Cerebellar cortex (tissue), 1 donor: ENCODE data around the gene DARS2.
"Not testable (repeated sequence)": the region's sequence is repeated elsewhere in the genome, so short reads cannot be mapped to it uniquely, and the experiment has no call there.

Source experiments
- DNase-seq: peaks from one replicate; pipeline ENCODE4 v3.0.0-alpha.2; 2015; ENCODE audit warnings: low spot score

DARS2 gene

DNA sequence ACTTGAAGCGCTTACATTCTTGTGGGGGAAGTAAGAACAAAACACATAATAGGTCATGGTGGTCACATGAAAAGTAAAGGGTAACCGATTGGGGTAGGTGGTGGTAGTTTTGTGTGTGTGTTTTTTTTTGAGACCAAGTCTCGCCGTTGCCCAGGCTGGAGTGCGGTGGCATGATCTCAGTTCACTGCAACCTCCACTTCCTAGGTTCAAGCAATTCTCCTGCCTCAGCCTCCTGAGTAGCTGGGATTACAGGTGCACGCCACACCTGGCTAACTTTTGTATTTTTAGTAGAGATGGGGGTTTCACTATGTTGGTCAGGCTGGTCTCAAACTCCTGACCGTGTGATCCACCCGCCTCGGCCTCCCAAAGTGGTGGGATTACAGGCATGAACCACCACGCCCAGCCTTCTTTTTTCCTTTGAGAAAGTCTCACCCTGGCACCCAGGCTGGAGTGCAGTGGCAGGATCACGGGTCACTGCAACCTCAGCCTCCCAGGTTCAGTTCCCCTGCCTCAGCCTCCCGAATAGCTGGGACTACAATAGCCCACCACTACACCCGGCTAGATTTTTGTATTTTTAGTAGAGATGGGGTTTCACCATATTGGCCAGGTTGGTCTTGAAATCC is 37.8 kb downstream of the DARS2 start:
- DNase-seq, result peak; percentile 55

DNA sequence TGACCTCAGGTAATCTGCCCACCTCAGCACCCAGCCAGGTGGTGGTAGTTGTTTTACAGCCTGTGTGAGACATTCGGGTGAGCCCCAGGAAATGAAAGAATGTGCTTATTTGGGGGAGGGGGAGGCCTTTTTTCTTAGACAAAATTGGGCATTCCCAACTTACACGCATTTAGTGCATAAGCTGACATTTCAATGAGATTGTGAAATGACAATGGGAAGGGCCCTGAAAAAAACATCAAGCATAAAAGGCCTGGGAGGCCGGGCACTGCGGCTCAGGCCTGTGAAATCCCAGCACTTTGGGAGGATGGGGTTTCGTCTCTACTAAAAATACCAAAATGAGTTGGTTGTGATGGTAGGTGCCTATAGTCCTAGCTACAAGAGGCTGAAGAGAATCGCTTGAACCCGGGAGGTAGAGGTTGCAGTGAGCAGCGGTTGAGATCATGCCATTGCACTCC is 38.3 kb downstream of the DARS2 start:
- peak; percentile 63 for DNase-seq

DNA sequence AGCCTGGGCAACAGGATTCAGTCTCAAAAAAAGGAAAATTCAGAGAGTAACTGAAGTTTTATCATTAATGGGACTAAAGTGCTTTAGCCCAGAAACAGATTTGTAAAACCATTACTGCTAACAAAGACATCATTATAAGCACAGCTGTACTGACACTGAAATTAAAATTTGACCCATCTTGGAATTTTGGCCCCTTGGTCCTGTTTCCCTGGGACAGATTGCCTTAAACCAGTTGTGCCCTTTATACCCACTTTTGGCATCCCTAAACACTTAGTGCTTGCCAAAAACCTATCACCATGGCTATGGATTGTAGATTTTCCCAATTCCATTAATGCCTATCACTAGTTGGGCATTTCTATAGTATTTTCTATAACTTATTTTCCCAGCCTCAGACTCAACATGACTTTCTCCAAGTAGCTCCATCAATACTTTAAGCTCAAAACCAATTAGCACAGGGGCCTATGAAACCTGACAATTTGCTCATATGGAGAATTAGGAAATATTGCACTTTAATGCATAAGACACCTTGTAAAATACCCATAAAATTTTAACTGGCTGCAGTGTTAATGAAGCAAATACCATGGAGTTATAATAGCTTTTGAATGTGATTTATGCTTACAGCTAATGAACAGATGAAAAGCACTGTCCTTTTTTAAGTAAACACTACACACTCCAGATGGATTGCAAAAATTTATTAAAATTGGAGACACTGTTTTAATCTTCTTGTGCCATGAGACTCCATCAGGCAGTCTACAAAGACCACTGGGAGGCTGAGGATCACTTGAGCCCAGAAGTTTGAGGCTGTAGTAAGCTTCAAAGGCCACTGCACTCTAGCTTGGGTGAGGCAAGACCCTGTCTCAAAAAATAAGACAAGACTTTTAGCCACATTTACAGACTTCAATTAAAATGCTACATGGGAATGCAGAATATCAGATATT is 39.0 kb downstream of the DARS2 start:
- DNase-seq, result peak; percentile 26

- DNase-seq, result no peak
Measured at GRCh38 chr1:173864179-173864867, 39.9 kb downstream of the DARS2 start.

DNA sequence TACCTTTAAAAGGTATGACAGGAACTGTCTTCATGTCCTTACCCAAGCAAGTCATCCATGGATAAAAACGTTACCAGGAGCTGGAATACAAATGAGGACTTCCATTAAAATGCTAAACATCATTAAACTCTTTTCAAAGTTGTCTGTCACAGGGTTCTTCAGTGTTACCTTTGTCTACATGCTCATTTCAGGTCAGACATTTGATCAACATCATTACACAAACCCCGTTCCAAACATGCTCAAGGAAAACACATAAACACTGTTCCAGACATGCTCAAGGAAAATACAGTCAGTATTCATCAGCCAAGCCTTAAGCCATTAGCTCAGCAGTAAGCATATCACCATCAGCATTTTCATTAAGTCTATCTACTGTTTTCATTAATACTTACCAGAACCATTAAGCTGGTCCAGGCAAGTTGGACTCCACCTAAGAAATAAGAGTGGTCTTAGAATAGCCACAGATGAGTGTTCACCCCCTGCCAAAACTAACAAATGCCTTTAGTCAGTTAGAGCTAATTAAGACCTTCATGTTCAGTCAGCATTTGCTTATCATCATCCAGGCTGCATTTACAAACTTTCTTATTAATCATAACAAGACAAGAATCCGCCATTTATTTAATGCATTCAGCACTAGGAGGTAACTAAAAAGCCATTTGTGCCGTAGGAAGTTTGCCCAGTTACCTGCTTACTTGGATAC is 41.1 kb downstream of the DARS2 start:
- no peak for DNase-seq

DNA sequence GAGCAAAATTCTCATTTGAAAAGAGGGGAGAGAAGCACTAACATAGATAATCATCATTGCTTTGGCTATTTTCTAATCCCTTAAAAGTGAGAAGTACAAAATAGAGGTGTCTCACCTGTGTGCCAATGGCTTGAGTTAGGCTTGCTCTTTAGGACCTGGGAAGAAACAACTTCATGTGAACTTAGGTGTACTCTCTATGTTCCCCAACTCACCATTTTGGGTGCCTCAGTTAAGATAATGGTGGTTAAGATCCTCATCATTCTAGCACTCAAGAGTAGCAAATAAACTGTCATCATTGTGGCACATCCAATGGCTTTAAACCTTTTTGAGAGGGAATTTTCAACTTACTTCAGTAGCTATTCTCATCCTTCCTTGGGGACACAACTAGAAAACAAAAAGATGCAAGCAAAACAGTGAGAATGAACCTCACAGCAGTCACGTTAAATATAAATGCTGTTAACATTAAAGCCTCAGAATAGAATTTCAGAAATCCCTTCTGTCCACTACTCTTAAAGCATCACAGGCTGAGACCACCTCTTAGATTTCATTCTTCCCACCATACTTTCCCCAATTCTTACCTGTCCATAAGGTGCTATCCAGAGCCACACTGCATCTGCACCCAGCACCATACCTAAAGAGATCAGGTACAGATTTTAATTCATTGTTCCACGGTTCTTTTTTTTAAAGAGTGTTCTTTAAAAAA is 42.1 kb downstream of the DARS2 start:
- DNase-seq, result peak; percentile 32

DNA sequence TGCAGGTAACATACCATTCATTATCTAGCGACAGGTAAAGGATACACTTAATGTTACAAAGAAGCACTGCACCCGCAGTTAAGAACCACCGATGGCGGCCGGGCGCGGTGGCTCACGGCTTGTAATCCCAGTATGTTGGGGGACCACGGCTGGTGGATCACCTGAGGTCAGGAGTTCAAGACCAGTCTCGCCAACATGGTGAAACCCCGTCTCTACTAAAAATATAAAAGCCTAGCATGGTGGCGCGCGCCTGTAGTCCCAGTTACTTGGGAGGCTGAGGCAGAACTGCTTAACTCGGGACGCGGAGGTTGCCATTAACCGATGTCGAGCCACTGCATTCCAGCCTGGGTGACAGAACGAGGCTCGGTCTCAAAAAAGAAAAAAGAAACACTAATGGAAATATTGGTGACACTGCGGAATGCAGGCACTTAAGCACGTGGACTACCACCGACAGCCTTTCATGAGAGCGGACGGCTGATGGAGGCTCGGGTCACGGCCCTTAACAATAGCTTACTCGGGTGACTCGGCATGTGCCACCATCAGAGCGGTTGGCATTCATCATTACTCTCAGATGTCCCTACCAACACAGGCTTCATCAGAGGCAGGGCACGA is 42.8 kb downstream of the DARS2 start:
- no peak for DNase-seq

DNA sequence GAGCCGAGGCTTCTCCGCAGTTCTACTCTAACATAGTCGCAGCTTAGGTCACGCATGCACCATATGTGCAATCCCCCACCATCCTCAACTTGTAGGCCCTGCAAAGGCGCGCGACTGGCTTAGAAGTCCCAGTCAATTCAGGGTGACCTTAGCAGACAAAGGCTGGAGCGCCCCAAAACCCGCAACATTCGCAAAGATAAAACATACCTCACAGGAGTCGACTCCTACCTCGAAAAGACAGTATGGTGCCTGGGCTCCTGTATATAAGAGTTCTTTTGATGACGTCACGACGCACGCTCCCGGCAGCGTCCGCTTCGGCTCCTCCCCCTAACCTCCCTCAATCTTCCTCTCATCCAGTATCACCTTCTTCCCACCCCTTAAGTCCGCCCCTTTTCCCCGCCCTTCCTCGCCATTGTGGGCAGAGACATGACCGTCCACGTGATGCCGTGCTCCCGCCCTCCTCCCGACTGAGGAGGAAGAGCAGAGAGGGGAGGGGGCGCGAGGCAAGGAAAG is 43.3 kb downstream of the DARS2 start, which contains the start of gene GAS5:
TSS of gene GAS5 (minus strand) at position 237 of the 513 bp plus-strand sequence.
- DNase-seq, result peak; percentile 100

GRCh38 chr1:173868266-173869020 is 44.0 kb downstream of the DARS2 start, which contains the start of gene ZBTB37:
TSS of gene ZBTB37 (plus strand) at chr1:173868380. CDS start at chr1:173870226, 1,846 bp downstream.
- DNase-seq, result peak; percentile 77

DNA sequence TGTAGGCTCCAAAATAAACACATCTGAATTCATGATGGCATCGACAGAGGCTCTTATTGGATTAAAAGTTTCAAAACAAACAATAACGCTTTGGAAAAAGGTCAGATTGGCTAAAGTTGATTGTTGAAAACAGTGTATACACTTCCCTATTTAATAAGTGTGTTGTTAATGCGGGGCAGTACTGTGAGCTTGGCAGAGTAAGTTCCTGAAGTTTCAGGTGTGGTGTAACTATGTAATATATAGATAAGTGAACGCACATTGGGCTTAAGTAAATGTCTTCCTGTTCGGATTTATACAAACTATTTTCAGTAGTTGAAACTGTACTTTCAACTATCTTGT is 44.5 kb downstream of the DARS2 start:
- no peak for DNase-seq

DNA sequence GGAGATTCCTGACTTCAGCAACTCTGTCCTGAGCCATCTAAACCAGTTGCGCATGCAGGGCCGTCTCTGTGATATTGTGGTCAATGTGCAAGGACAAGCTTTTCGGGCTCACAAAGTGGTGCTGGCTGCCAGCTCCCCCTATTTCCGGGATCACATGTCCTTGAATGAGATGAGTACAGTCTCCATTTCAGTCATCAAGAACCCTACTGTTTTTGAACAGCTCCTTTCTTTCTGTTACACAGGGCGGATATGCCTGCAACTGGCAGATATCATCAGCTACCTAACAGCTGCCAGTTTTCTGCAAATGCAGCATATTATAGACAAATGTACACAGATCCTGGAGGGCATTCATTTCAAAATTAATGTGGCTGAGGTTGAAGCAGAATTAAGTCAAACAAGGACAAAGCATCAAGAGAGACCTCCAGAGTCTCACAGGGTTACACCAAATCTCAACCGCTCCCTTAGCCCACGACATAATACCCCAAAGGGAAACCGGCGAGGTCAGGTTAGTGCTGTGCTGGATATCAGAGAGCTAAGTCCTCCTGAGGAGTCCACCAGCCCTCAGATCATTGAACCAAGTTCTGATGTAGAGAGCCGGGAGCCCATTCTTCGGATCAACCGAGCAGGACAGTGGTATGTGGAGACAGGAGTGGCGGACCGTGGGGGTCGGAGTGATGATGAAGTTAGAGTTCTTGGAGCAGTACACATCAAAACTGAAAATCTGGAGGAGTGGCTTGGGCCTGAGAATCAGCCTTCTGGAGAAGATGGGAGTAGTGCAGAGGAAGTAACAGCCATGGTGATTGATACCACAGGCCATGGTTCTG is 46.0 kb downstream of the DARS2 start:
- DNase-seq, result no peak

DNA sequence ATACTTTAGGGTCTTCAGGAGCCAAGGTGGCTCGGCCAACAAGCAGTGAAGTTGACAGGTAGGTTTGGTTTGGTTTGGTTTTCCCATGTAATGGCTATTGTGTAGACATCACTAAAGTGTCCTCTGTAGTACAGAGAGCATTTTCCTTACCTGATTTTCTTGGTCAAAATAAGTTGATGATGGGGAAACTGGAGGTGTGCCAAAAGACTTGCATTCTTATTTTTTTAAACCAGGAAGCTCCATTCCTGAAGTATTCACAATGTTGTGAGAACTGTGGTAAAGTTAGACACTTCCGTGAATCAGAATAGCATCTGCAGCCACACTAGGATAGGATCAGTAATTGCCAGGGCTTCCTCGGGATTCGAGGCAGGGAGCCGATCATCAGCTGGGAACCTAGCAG is 46.6 kb downstream of the DARS2 start:
- DNase-seq, result no peak

DNA sequence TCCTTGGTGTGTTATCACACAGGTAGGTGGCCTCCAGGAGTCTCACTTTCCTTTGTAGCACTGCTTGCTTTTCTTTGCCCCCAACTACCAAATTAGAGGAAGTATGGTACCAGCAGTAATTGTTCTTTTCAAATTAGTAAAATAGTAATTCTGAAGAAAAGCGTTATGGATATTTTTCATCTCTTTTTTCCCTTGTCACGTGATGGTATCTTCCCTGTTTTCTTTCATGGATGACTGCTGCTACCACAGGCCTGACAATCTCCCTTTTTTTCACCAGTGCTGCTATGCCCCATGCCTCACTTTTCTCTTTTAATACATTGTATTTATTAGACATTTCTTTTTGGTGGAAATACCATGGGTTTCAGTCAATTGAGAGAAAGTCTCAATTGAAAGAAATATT is 47.0 kb downstream of the DARS2 start:
- DNase-seq, result no peak

GRCh38 chr1:173876732-173877131 is 52.3 kb downstream of the DARS2 start:
- DNase-seq, result no peak

- no peak for DNase-seq
Measured at GRCh38 chr1:173878251-173878650, 53.8 kb downstream of the DARS2 start.

DNA sequence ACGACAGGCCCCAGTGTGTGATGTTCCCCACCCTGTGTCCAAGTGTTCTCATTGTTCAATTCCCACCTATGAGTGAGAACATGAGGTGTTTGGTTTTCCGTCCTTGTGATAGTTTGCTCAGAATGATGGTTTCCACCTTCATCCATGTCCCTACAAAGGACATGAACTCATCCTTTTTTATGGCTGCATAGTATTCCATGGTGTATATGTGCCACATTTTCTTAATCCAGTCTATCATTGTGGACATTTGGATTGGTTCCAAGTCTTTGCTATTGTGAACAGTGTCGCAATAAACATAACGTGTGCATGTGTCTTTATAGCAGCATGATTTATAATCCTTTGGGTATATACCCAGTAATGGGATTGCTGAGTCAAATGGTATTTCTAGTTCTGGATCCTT is 56.6 kb downstream of the DARS2 start:
- DNase-seq, result not testable (repeated sequence)

GRCh38 chr1:173884701-173885100 is 60.2 kb downstream of the DARS2 start:
- no peak for DNase-seq

- no peak for DNase-seq
Measured at GRCh38 chr1:173886746-173887611, 62.5 kb downstream of the DARS2 start.
